Skeletal muscle cell (primary cell): Measurements from ENCODE around the gene DRGX.

Experiments used
- DNase-seq: peaks from one replicate; pipeline ENCODE4 v3.0.0-alpha.2; 2010; ENCODE audit warnings: low read depth
- H3K4me3 ChIP-seq: 2 replicates; pipeline ENCODE4 v1.5.1; 2011; ENCODE audit warnings: low read depth, mild to moderate bottlenecking, control low read depth, low read length, moderate library complexity

DRGX gene

DNA sequence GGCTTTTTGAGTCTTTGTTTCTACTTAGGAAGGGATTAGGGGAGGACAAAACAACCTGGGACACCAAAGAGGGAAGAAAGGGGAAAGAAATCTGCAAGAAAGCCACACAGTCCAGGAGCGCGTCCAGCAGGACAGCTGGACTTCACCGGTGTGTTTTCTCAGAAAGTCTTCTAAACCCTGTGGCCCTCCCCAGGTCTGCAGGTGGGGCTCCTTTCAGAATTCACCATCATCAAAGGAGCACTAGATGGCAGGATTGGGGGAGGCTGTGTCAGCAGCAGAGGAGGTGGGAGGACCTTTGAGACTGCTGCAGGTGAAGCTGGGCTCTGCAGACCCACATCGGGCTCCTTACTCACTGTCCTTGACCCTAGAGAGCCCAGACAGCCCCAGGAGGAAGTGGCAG, 13.9 kb upstream of the DRGX start:
- H3K4me3 ChIP-seq, result no peak overlapping the region
- DNase-seq, result no peak

DNA sequence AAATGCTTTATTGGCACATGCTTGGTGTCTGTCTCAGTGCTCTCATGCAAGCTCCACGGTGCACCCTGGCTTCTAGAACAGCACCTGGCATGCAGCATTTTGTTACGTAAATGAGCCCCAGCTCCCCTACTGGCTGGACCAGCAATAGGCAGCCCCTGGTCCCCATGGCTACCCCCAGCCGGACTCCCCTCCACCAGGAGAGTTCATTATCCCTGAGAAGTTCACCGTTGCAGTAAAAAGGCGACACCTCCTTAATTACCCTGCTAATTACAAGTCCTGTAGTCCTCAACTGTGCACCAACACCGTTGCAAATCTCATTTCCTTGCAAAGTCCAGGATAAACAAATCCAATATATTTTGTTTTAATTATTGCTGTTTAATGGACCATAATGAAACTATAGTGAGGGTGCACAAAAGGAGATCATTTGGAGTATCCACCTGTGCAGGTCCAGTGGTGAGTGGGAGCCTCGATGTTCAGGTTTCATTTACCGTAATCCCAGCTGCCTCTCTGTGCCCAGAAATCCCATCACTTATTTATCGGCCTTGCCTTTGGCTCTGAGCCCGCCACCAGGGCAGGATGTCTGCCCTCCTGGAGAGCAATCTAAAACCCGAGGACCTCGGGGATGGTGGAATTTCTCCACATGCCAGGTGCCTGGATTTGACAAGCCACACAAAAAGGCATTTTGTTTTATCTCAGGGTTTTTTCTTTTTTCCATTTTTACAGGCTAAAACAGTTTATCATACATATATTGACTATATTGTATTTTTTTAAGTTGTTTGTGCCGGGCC, 12.8 kb upstream of the DRGX start:
- DNase-seq, result no peak

DNA sequence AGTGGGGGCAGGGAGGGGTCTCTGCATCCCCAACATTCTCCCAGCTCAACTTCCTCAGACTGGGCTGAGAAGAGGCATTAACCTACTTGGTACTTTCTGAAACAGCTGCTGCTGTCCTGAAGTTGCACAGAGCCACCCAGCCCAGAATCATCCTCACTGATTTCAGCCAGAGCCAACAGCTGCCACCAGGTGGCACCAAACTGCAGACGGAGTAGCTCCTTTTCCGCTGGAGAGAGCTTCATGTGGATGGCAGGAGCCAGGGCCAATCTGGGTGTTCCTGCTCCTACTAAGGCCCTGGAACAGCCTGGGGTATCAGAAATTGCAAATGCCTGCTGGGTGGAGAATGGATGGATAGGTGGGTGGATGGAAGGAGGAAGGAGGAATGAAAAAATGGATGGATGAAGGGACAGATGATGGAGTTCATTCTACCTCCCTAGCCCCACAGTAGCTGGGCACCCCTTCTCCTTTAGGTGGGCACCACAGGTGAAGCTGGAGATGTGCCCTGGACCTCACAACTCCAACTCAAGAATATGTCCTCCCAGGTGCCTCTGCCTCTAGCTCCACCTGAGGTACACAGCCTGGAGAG, 11.8 kb upstream of the DRGX start:
- no peak overlapping the region for H3K4me3 ChIP-seq
- peak; percentile 28 for DNase-seq

More for the DNA sequence above, 12.8 kb upstream of the DRGX start:
- no peak overlapping the region for H3K4me3 ChIP-seq

DNA sequence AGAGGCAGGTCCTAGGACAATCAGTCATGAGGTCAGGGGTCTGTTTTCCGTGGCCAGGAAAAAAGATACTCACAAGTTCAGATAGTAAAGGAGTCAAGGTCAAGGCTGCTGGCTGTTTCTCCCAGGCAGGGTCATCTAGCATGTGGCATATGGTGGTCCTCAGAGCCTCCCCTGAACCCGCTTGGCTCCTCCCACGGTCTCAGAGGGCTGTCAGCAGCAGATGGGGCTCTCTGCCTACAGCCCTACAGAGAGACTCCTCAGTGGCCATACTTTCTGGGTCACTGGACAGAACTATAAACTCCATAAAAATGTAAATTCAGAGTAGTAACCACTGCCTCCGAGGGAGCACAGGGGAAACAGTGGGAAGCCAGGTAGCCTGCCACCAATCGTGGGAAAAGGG, 11.3 kb upstream of the DRGX start:
- no peak overlapping the region for H3K4me3 ChIP-seq
- DNase-seq, result no peak

DNA sequence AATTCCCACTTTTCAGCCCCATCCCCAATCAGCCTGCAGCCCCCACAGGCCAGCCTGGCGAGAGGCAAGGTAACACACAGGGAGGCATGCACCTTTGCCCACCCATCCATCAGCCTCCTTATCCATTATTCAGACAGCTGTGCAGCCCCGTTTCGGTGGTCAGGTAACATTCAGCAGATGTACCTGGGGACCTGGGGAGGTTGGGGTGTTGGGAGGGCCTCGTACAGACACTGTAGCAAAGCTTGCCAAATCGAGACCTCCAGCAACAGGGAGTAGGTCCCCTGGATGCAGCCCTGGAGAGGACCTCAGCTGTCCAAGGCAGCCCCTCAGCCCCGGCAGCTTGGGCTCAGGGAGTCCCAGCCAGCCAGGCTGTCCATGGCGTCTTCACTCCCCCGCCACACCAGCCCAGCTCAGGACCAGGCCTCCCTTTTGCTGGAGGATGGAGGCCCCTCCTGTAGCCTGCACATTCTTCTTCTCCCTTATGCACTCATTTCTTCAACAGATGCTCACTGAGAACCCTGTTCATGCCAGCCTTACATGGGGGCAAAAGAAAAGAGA, 8.5 kb upstream of the DRGX start:
- H3K4me3 ChIP-seq, result no peak overlapping the region
- DNase-seq, result no peak

DNA sequence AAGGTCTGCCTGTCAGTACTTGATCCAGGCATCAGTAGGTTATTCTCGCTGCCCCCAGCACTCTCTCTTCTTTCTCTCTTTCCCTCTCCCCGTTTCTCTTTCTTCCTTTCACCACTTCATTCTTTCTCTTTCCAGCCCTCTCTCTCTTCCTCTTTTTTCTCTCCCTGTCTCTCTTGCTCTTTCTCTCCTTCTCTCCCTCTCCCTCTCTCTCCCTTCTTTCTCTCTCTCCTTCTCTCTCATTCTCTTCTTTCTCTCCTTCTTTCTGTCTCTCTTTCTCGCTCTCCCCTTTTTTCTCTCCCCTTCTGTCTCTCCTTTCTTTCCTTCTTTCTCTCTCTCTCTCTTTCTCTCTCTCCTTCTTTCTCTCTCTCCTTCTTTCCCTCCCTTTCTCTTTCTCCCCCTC, 7.5 kb upstream of the DRGX start:
- no peak overlapping the region for H3K4me3 ChIP-seq
- DNase-seq, result no peak

DNA sequence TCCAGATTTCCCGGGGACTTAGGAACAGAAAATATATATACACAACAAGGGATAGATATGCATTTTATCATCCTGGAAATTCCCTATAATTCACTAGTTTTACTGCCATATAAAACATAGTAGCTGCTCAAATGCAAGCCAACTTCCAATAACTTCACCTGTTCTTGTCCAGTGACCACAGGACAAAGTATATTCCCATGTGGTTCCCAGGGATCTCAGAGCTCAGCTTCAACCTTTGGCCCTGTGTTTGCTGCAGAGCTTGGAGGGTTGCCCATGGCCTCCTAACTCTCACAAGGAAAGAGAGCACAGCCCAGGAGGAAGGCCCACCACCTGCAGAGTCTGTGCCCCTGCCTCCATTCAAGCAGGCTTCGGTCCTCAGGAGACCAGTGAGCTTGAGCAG, 4.5 kb upstream of the DRGX start:
- no peak for DNase-seq
- H3K4me3 ChIP-seq, result no peak overlapping the region

DNA sequence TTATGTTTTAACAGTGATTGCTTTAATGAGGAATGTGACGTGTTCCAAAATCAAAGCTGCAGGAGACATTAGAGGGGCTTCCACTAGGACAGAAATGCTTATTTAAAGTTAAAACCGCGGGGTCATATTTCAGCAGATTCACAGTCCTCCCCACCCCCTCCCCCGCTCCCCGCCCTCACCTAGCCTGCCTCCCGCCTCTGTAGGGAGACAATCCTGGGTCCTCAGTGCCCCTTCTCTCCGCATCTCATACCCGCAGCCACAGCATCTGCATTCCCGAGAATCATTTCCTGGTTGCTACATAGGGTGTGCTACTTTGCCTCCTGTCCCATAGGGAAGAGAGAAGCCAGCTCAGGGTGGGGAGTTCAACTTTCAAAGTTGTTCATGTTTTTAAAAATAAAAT, 3.1 kb upstream of the DRGX start:
- no peak overlapping the region for H3K4me3 ChIP-seq
- DNase-seq, result no peak

DNA sequence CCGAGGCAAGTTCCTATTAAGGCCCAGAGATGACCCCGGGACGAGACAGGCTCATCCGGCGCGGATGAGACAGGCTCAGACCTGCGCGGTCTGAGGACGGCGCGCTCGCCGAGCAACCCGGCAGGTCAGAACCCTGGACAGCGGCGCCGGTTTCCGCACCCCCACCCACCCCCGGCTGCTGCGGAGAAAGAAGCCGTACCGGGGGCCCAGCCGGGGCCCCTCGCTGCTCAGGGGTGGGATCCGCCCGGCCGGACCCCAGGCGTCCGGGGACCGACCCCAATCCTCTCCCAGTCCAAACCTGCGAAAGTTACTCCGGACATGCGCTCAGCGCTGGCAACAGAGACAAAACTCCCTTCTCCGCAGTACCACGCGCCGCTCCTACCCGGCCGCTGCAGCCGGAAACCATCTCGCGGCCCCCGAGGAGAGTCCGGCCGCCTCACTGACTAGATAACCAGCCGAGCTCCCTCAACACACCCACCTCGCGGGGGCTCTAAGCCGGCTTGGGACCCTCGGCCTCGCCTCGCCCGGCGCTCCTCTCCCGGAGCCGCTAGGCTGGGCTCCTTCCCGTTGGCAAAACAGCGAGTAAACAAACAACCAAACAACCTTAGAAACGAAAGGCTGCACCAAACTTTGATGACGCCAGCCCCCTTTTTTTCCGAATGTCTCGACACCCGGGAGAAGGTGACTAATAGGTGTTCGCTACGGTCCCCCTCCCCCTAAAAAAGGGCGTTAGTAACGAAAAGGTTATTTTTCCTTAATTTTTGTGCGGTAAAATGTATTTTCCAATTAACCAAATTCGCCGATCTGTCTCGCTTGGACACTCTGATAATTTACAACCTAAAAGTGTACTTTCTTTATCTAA, 2.3 kb upstream of the DRGX start:
- no peak for DNase-seq
- peak overlapping the region; percentile 28 for H3K4me3 ChIP-seq

DNA sequence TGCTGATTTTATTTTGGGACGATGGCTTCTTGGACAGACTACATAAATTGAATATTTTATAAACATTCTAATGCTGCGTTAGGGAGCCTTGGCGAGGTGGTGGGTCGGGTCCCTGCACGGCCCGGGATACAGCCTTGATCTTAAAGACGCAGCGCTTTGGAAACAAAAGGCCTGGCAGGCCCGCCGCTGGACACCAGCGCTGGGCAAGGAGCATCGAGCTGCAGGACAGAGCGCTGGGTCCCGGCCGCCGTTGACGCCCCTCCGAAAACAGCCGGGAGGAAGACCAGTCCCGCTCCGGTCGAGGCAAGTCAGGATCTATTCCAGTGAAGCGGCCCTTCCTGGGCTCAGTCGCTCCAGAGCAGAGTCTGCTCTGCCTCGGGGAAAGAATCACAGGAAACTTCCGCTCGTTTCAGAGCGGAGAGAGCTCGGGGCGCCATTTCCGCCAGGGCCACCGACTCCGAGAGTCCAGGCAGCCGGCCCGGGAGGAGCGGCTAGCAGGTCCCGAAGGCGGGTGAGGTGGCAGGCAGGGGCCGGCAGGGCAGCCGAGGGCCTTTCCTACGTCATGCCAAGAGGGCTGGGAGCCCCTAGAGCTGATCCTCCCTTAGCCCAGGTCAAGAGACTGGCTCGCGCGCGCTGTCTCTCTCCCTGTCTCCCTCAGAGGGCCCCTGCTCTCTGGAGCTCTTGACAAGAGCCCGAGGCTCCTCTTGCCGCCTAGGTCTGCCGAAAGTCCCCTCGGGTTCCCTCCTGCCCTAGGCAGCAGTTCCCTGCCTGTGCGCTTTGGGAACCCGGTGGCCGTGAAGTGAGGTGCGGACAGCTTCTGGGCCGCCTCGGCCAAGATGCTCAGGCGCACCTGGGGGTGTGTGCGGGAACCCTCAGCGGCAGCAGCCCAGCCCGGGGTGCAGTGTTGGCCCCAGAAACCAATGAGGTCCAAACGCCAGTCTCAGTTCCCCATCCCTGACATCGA, 1.4 kb upstream of the DRGX start:
- DNase-seq, result no peak
- H3K4me3 ChIP-seq, result no peak overlapping the region

DNA sequence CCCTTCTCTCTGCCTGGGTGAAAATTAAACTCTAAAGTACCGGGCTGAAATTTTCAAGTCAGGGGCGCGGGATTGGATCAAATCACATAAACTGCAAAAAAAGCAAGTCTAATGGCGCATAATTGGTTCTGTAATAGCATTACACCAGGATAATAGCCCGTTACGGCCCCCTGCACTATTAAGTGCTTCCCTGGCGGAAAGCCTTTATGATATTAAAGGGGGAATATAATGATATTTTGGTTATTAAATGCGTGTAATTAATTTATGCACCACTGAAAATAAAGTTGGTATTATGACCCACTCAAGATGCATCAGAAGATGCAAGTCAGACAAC, 744 bp upstream of the DRGX start:
- DNase-seq, result no peak
- no peak overlapping the region for H3K4me3 ChIP-seq

DNA sequence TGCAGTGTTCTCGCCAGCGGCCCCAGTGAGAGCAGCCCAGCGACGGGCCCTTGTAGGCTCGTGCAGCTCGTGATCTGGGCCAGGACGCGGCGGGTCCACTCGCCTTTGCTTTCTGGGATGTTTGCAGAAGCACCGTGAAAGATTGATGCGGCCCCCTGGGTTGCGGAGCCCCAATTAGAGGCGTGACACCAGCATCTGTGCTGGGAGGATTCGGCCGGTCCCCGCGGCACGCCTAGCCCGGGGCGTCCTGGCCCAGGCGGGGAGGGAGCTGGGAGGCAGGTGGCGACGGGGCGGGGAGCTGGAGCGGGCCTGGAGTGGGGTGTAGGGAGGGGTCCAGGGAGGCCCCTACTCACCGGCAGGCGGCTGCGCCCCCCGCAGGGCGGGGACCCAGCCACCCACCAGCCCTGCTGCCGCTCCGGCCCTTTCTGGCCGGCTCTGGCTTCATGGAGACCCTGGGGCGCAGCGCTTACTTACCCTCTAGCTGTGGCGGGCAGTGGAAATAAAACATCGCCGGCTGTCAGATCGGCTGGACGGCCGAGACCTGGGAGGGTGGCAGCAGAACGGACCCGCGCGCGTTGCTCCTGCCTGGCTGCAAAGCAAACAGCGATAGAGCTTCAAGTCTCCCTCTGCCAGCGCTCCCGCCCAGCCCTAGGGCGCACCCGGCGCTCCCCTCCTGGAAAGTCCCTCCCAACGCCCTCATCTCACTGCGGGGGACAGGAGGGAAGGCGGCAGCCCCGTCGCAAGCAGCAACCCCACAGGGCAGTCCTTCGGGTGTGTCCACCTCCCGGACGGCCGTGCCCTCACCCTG, 752 bp downstream of the DRGX start:
- no peak overlapping the region for H3K4me3 ChIP-seq
- DNase-seq, result no peak

DNA sequence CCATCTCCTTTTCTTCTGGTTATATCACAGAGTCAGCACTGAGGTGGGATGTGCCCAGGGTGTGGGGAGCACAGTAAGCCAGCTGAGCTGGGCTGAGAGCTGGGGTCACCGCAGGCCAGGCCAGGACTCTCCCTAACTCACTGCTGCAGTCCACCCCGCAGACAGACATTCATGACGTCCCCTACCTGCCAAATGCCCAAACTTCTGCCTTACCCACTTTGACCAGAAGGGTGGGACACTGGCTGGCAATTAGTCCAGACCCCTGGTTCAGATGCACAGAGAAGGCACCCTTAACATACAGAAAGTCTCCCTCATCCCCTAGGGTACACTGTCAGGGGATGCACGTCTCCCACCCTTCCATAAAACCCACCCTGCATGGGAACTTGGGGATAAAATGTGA, 2.1 kb downstream of the DRGX start:
- no peak overlapping the region for H3K4me3 ChIP-seq
- DNase-seq, result no peak

DNA sequence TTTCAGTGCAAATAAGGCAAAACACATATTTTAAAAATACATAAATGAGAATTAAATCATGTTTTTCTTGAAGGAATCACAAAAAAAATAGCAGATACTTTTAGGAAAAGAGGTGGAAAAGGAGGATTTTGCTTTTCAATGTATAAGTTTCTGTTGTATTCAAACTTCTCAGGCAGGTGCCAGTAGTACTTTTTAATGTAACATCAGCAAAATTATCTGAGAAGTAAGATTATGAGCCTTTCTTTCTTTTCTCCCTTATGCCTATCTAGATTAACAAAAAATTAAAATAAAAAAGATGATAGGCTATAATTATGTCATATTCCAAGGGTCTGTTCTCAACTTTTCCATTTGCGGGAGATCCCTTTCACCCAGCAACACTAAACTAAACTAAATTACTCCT, 2.6 kb downstream of the DRGX start:
- DNase-seq, result no peak
- no peak overlapping the region for H3K4me3 ChIP-seq

DNA sequence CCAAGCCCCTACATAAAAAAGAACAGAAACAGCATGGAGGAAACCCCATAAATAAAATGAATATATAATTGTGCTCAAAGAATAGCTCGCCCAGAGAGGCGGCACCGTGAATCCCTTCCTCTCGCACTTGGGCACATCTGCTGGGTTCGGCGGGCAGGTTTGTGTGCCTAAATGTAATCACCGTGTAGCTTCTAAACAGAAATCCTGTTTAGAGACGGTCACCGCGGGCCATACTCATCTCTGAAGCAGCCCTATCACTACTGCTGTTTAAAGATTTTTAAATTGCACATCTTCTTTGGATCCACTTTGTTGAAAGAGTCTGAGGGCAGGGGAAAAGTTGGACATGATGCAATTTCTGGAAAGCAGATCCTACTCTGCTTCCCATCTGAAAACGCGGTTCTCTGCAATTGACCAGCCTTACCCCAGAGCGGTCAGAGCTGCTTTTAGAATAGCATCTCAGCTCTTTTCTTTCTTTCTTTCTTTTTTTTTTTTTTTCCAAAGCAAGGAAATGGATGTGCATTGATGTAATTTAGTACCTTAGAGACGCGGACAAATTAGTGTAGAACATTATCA, 6.4 kb downstream of the DRGX start:
- H3K4me3 ChIP-seq, result no peak overlapping the region
- DNase-seq, result no peak

DNA sequence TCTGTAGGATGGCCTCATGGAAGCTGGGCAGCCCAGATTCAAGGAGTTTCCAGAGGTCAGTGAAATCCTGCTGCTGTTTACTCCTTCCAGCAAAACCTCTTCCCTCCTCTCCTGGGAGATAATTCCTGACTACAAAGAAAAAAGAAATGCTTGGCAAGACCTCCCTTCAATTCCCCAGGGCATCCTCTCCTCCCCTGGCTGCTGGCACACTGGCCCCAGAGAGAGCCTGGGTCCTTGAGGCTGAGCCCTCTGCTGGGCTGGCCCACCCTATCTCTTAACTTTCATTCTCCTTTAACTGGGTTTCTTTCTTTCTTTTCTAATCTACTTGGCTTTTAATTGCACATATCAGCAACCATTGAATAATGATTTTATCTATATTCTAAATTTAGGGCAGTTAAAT, 7.7 kb downstream of the DRGX start:
- no peak overlapping the region for H3K4me3 ChIP-seq
- no peak for DNase-seq

DNA sequence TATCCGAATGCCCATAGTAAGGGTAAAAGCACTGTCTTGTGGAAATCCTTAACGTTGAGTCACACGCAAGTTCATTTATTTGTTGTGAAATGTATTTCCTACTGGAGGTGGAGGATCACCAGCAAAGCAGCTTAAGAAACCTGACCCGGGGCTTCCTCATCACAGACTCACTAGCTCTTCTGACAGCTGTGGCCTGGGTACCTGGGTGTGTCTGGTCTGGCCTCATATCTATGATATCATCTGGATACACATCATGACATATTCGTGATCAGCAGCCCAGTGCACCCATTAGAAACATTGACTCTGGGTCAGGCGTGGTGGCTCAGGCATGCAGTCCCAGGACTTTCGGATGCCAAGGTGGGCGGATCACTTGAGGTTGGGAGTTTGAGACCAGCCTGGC, 8.8 kb downstream of the DRGX start:
- no peak overlapping the region for H3K4me3 ChIP-seq
- peak; percentile 38 for DNase-seq
